Measurements from ENCODE around the gene CFTR.

Gene CFTR

GRCh38 chr7:117552660-117553059 is 72.8 kb downstream of the CFTR start:
- no peak overlapping the region for H3K27ac ChIP-seq
- DNase-seq: no peak
- H3K9me3 ChIP-seq: no peaks in the 10 kb centered on the region
- H3K27me3 ChIP-seq: no peaks in the 10 kb centered on the region
- no peak for TF ChIP-seq CTCF (IDR thresholded peaks at IDR 0.05)
- H3K4me1 ChIP-seq: no peaks in the 10 kb centered on the region
- intact Hi-C loops (cut with DNase I; ENCODE audit: low total_unique reads): no loop called here
- no peak overlapping the region for H3K4me3 ChIP-seq
- no peaks in the 10 kb centered on the region for H3K36me3 ChIP-seq

DNA sequence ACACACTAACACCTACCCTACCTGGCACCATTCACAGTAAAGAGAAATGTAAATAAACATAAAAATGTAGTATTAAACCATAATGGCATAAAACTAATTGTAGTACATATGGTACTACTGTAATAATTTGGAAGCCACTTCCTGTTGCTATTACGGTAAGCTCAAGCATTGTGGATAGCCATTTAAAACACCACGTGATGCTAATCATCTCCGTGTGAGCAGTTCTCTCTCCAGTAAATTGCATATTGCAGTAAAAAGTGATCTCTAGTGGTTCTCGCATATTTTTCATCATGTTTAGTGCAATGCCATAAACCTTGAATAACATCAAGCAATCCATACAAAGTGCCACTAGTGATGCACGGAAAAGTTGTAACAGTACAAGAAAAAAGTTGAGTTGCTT is 75.4 kb downstream of the CFTR start:
- no peaks in the 10 kb centered on the region for H3K9me3 ChIP-seq
- H3K4me3 ChIP-seq: no peak overlapping the region
- no peak for DNase-seq
- H3K27me3 ChIP-seq: no peaks in the 10 kb centered on the region
- no peaks in the 10 kb centered on the region for H3K36me3 ChIP-seq
- H3K27ac ChIP-seq: no peak overlapping the region
- intact Hi-C loops (cut with DNase I; ENCODE audit: low total_unique reads): no loop called here
- no peak for TF ChIP-seq CTCF (IDR thresholded peaks at IDR 0.05)
- no peaks in the 10 kb centered on the region for H3K4me1 ChIP-seq

GRCh38 chr7:117559391-117559790 is 79.6 kb downstream of the CFTR start:
- H3K4me3 ChIP-seq: no peak overlapping the region
- no peak overlapping the region for H3K27ac ChIP-seq
- DNase-seq: no peak
- H3K4me1 ChIP-seq: no peaks in the 10 kb centered on the region
- intact Hi-C loops (cut with DNase I; ENCODE audit: low total_unique reads): no loop called here
- H3K9me3 ChIP-seq: no peaks in the 10 kb centered on the region
- TF ChIP-seq CTCF (IDR thresholded peaks at IDR 0.05): no peak
- H3K27me3 ChIP-seq: no peaks in the 10 kb centered on the region
- no peaks in the 10 kb centered on the region for H3K36me3 ChIP-seq

DNA sequence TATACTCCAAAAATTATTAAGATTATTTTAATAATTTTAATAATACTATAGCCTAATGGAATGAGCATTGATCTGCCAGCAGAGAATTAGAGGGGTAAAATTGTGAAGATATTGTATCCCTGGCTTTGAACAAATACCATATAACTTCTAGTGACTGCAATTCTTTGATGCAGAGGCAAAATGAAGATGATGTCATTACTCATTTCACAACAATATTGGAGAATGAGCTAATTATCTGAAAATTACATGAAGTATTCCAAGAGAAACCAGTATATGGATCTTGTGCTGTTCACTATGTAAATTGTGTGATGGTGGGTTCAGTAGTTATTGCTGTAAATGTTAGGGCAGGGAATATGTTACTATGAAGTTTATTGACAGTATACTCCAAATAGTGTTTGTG is 80.2 kb downstream of the CFTR start:
- intact Hi-C loops (cut with DNase I; ENCODE audit: low total_unique reads): no loop called here
- no peak for TF ChIP-seq CTCF (IDR thresholded peaks at IDR 0.05)
- H3K27me3 ChIP-seq: no peaks in the 10 kb centered on the region
- no peaks in the 10 kb centered on the region for H3K36me3 ChIP-seq
- H3K4me3 ChIP-seq: no peak overlapping the region
- no peak overlapping the region for H3K27ac ChIP-seq
- no peaks in the 10 kb centered on the region for H3K4me1 ChIP-seq
- no peak for DNase-seq
- no peaks in the 10 kb centered on the region for H3K9me3 ChIP-seq

DNA sequence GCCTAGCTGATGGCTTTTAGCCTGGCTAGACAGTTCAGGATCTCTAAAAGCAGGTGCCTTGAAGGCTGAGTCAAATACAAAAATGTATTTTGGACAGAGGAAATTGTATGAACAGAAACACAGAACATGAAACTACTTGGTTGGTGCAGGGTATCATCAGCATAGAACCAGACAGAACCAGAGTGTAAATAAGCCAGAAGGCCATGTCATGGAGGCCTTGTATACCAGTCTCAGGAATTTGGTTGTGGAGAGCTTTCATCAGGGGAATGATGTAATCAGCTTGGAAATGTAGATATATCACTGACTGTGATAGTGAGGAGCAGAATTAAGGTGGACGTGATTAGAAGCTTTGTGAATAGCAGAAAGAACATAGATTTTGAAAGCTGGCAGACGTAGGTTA is 82.9 kb downstream of the CFTR start:
- H3K27me3 ChIP-seq: no peaks in the 10 kb centered on the region
- intact Hi-C loops (cut with DNase I; ENCODE audit: low total_unique reads): no loop called here
- no peaks in the 10 kb centered on the region for H3K9me3 ChIP-seq
- no peak overlapping the region for H3K27ac ChIP-seq
- TF ChIP-seq CTCF (IDR thresholded peaks at IDR 0.05): no peak
- H3K36me3 ChIP-seq: no peaks in the 10 kb centered on the region
- H3K4me3 ChIP-seq: no peak overlapping the region
- no peaks in the 10 kb centered on the region for H3K4me1 ChIP-seq
- no peak for DNase-seq

DNA sequence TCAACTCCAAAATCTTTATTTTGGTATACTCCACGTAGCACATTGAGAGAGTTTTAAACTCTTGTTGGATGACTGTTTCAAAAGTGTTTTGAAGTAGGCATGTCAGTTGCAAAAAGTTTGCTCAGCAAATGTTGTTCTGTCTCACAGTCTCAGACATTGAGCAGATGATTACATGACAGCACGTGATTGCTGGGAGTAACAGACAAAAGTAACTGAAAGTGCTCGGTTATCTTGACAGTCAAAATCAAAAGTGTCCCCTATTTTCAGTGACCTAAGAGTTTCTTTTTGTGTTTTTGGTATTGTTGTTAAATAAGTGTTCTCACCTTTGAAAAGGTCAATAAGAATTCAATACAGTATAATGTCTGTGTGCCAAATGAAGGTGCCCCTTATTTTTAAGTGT is 84.3 kb downstream of the CFTR start:
- Histone ChIP-seq H3K27ac (no peak overlapping the region), H3K4me3 (no peak overlapping the region), H3K27me3 (no peaks in the 10 kb centered on the region), H3K4me1 (no peaks in the 10 kb centered on the region), H3K36me3 (no peaks in the 10 kb centered on the region), H3K9me3 (no peaks in the 10 kb centered on the region)
- intact Hi-C loops (cut with DNase I; ENCODE audit: low total_unique reads): no loop called here
- no peak for TF ChIP-seq CTCF (IDR thresholded peaks at IDR 0.05)
- DNase-seq: no peak
